Measurements from ENCODE around the gene STK38. TPM values are rescaled to one million over a fixed set of nuclear protein-coding genes. Genes with fewer than 3 reads are reported as not detected.

The STK38 gene
- total RNA-seq, 1 experiment from 2014 or later, result 27.5 TPM

- Mint-ChIP-seq H3K9me3 (ENCODE audit: unreplicated experiment) (no peaks in the 10 kb centered on the region), H3K36me3 (ENCODE audit: insufficient read depth, unreplicated experiment) (peaks cover 24% of the 10 kb centered on the region), H3K4me3 (ENCODE audit: unreplicated experiment) (no peak overlapping the region), H3K4me1 (ENCODE audit: low read depth, unreplicated experiment) (peaks cover 17% of the 10 kb centered on the region), H3K27me3 (ENCODE audit: insufficient read depth, unreplicated experiment) (no peaks in the 10 kb centered on the region), H3K27ac (ENCODE audit: unreplicated experiment) (no peak overlapping the region)
- no peak for TF ChIP-seq CTCF (IDR thresholded peaks at IDR 0.05; ENCODE audit: insufficient read depth in 1 of 2, low read depth in 1 of 2, low read length in 1 of 2, severe bottlenecking in 1 of 2, unreplicated experiment in 1 of 2)
- Histone ChIP-seq H3K9me3 (0 out of 2 replicates have a peak, but pooled peaks cover 9% of the 10 kb centered on the region), H3K36me3 (ENCODE audit: control insufficient read depth, insufficient read depth, low read length) (peaks cover 8% of the 10 kb centered on the region), H3K4me3 (ENCODE audit: low read depth, low read length) (no peak overlapping the region), H3K27me3 (replicated peaks; ENCODE audit: control insufficient read depth, insufficient read depth, low read length) (no peaks in the 10 kb centered on the region), H3K4me1 (peaks cover 45% of the 10 kb centered on the region)
- intact Hi-C loops (cut with micrococcal nuclease; ENCODE audit: unreplicated experiment), result no loop called here
- POLR2A ChIA-PET, result no interaction called here
- no TSS peak for BruUV-seq (replicated peaks)
- DNase-seq, result no peak
- CTCF ChIA-PET, result no interaction called here
Measured at GRCh38 chr6:36505744-36506534, 41.3 kb downstream of the STK38 start.

- intact Hi-C loops (cut with micrococcal nuclease; ENCODE audit: unreplicated experiment), result no loop called here
- Histone ChIP-seq H3K27me3 (replicated peaks; ENCODE audit: control insufficient read depth, insufficient read depth, low read length) (no peaks in the 10 kb centered on the region), H3K4me3 (ENCODE audit: low read depth, low read length) (no peak overlapping the region), H3K4me1 (peaks cover 41% of the 10 kb centered on the region), H3K36me3 (ENCODE audit: control insufficient read depth, insufficient read depth, low read length) (peaks cover 1% of the 10 kb centered on the region), H3K9me3 (0 out of 2 replicates have a peak, but pooled peaks cover 2% of the 10 kb centered on the region)
- H3K4me1 Mint-ChIP-seq (ENCODE audit: low read depth, unreplicated experiment), result peaks cover 17% of the 10 kb centered on the region
- H3K27me3 Mint-ChIP-seq (ENCODE audit: insufficient read depth, unreplicated experiment), result no peaks in the 10 kb centered on the region
- no peak for TF ChIP-seq CTCF (IDR thresholded peaks at IDR 0.05; ENCODE audit: insufficient read depth in 1 of 2, low read depth in 1 of 2, low read length in 1 of 2, severe bottlenecking in 1 of 2, unreplicated experiment in 1 of 2)
- no TSS peak for BruUV-seq (replicated peaks)
- no peak overlapping the region for H3K27ac Mint-ChIP-seq (ENCODE audit: unreplicated experiment)
- H3K9me3 Mint-ChIP-seq (ENCODE audit: unreplicated experiment), result no peaks in the 10 kb centered on the region
- H3K36me3 Mint-ChIP-seq (ENCODE audit: insufficient read depth, unreplicated experiment), result peaks cover 17% of the 10 kb centered on the region
- ChIA-PET POLR2A (no interaction called here), CTCF (no interaction called here)
- no peak for DNase-seq
- H3K4me3 Mint-ChIP-seq (ENCODE audit: unreplicated experiment), result no peak overlapping the region
Measured at GRCh38 chr6:36504982-36505381, 42.3 kb downstream of the STK38 start.

GRCh38 chr6:36504181-36504580, 43.1 kb downstream of the STK38 start:
- Mint-ChIP-seq H3K9me3 (ENCODE audit: unreplicated experiment) (no peaks in the 10 kb centered on the region), H3K27me3 (ENCODE audit: insufficient read depth, unreplicated experiment) (no peaks in the 10 kb centered on the region), H3K27ac (ENCODE audit: unreplicated experiment) (no peak overlapping the region), H3K4me3 (ENCODE audit: unreplicated experiment) (no peak overlapping the region), H3K4me1 (ENCODE audit: low read depth, unreplicated experiment) (peaks cover 14% of the 10 kb centered on the region), H3K36me3 (ENCODE audit: insufficient read depth, unreplicated experiment) (peaks cover 10% of the 10 kb centered on the region)
- no peak for TF ChIP-seq CTCF (IDR thresholded peaks at IDR 0.05; ENCODE audit: insufficient read depth in 1 of 2, low read depth in 1 of 2, low read length in 1 of 2, severe bottlenecking in 1 of 2, unreplicated experiment in 1 of 2)
- no TSS peak for BruUV-seq (replicated peaks)
- POLR2A ChIA-PET, result no interaction called here
- Histone ChIP-seq H3K27me3 (replicated peaks; ENCODE audit: control insufficient read depth, insufficient read depth, low read length) (no peaks in the 10 kb centered on the region), H3K4me1 (peaks cover 33% of the 10 kb centered on the region), H3K9me3 (no peaks in the 10 kb centered on the region), H3K4me3 (ENCODE audit: low read depth, low read length) (no peak overlapping the region), H3K36me3 (ENCODE audit: control insufficient read depth, insufficient read depth, low read length) (peaks cover 1% of the 10 kb centered on the region; the same call in 1 of the 2 replicates)
- CTCF ChIA-PET, result no interaction called here
- intact Hi-C loops (cut with micrococcal nuclease; ENCODE audit: unreplicated experiment), result no loop called here
- no peak for DNase-seq

All from Caco-2 (cell line).